ENCODE measurements around the gene ZNF888. TPM values are rescaled to one million over a fixed set of nuclear protein-coding genes. Genes with fewer than 3 reads are reported as not detected.
"Not testable (repeated sequence)": the region's sequence is repeated elsewhere in the genome, so short reads cannot be mapped to it uniquely, and the experiment has no call there.

Gene ZNF888
- total RNA-seq, 1 experiment from 2014 or later, result 5.2 TPM

GRCh38 chr19:52935434-52935833 lies 12.2 kb upstream of the ZNF888 start:
- DNase-seq, result peak; percentile 84
- H3K9ac ChIP-seq (ENCODE audit: low read length), result no peak overlapping the region
- no peaks in the 10 kb centered on the region for H4K20me1 ChIP-seq (ENCODE audit: low read length)
- H3K9me2 ChIP-seq (replicated peaks; ENCODE audit: low read length), result no peaks in the 10 kb centered on the region
- no TSS peak for BruUV-seq (replicated peaks)
- peaks cover 55% of the 10 kb centered on the region for H3K79me2 ChIP-seq (ENCODE audit: low read length)
- no peak overlapping the region for H3K4me3 ChIP-seq (ENCODE audit: low read length)
- no peaks in the 10 kb centered on the region for H3K9me3 ChIP-seq (ENCODE audit: low read length)
- ChIA-PET POLR2A (ENCODE audit: unreplicated experiment) (no interaction called here), CTCF (no interaction called here)
- peaks cover 12% of the 10 kb centered on the region; the same call in 1 of the 2 replicates for H3K36me3 ChIP-seq (ENCODE audit: low read depth, low read length)
- peak overlapping the region; percentile 52 for H3K27ac ChIP-seq (ENCODE audit: low read length)
- intact Hi-C loops (cut with micrococcal nuclease), result no loop called here
- peaks cover 29% of the 10 kb centered on the region for H3K4me1 ChIP-seq (ENCODE audit: insufficient read depth, low read length)
- no peaks in the 10 kb centered on the region for H3F3A ChIP-seq (ENCODE audit: low read length, unreplicated experiment)
- ATAC-seq, result peak; percentile 98
- H3K27me3 ChIP-seq (ENCODE audit: low read length), result no peaks in the 10 kb centered on the region
- 0 out of 2 replicates have a peak overlapping the region, but pooled peaks have one; percentile 3 for H3K4me2 ChIP-seq (ENCODE audit: low read length)
- no peak for TF ChIP-seq EZH2phosphoT487 (IDR thresholded peaks at IDR 0.05; ENCODE audit: borderline replicate concordance, low read length)
- TF ChIP-seq EZH2 (IDR thresholded peaks at IDR 0.05; ENCODE audit: low read length, unreplicated experiment), result no peak
- TF ChIP-seq CTCF (conservative IDR thresholded peaks at IDR 0.05; ENCODE audit: low read depth, low read length), result no peak
- no peak overlapping the region for H2AFZ ChIP-seq (ENCODE audit: low read length)

- POLR2A ChIA-PET (ENCODE audit: unreplicated experiment), result not testable (repeated sequence)
Measured at GRCh38 chr19:52924641-52925040, 1.4 kb upstream of the ZNF888 start.

GRCh38 chr19:52923778-52924593 lies 758 bp upstream of the ZNF888 start:
- ATAC-seq, result peak; percentile 54
- Histone ChIP-seq H2AFZ (ENCODE audit: low read length) (peak overlapping the region; percentile 77), H3K79me2 (ENCODE audit: low read length) (peaks cover 12% of the 10 kb centered on the region), H3K36me3 (ENCODE audit: low read depth, low read length) (peaks cover 17% of the 10 kb centered on the region), H3K9me2 (replicated peaks; ENCODE audit: low read length) (no peaks in the 10 kb centered on the region), H3F3A (ENCODE audit: low read length, unreplicated experiment) (no peaks in the 10 kb centered on the region), H3K9ac (ENCODE audit: low read length) (peak overlapping the region; percentile 23; the same call in 1 of the 2 replicates), H3K4me1 (ENCODE audit: insufficient read depth, low read length) (peaks cover 14% of the 10 kb centered on the region), H3K27ac (ENCODE audit: low read length) (peak overlapping the region; percentile 24; the same call in 1 of the 2 replicates), H3K4me2 (ENCODE audit: low read length) (peak overlapping the region; percentile 84), H3K4me3 (ENCODE audit: low read length) (peak overlapping the region; percentile 74), H3K27me3 (ENCODE audit: low read length) (no peaks in the 10 kb centered on the region), H3K9me3 (ENCODE audit: low read length) (no peaks in the 10 kb centered on the region), H4K20me1 (ENCODE audit: low read length) (no peaks in the 10 kb centered on the region)
- TF ChIP-seq EZH2phosphoT487 (IDR thresholded peaks at IDR 0.05; ENCODE audit: borderline replicate concordance, low read length), result no peak
- no peak for TF ChIP-seq EZH2 (IDR thresholded peaks at IDR 0.05; ENCODE audit: low read length, unreplicated experiment)
- no peak for TF ChIP-seq CTCF (conservative IDR thresholded peaks at IDR 0.05; ENCODE audit: low read depth, low read length)
- BruUV-seq (replicated peaks), result TSS peak; percentile 91
- POLR2A ChIA-PET (ENCODE audit: unreplicated experiment), result no interaction called here
- peak; percentile 59 for DNase-seq
- CTCF ChIA-PET, result no interaction called here
- intact Hi-C loops (cut with micrococcal nuclease), result loop anchor here (2.0 to 5.0 kb wide), 3 partner anchors 19 to 187 kb away; partner anchors contain the start of genes ZNF320 and ZNF611

More at GRCh38 chr19:52924641-52925040, 1.4 kb upstream of the ZNF888 start:
- Histone ChIP-seq H3K4me1 (ENCODE audit: insufficient read depth, low read length) (peaks cover 14% of the 10 kb centered on the region), H3K36me3 (ENCODE audit: low read depth, low read length) (peaks cover 18% of the 10 kb centered on the region), H3K79me2 (ENCODE audit: low read length) (peaks cover 12% of the 10 kb centered on the region), H3K4me2 (ENCODE audit: low read length) (peak overlapping the region; percentile 84)
- not testable (repeated sequence) for ATAC-seq; BruUV-seq (replicated peaks); H4K20me1 ChIP-seq (ENCODE audit: low read length); H3K27ac ChIP-seq (ENCODE audit: low read length); H3K27me3 ChIP-seq (ENCODE audit: low read length); DNase-seq; H3K9ac ChIP-seq (ENCODE audit: low read length); H3K9me2 ChIP-seq (replicated peaks; ENCODE audit: low read length); H3K9me3 ChIP-seq (ENCODE audit: low read length); H3F3A ChIP-seq (ENCODE audit: low read length, unreplicated experiment); H2AFZ ChIP-seq (ENCODE audit: low read length); H3K4me3 ChIP-seq (ENCODE audit: low read length)
- intact Hi-C loops (cut with micrococcal nuclease), result loop anchor here (5.0 kb wide), 1 partner anchor 187 kb away; the partner anchor contains the start of gene ZNF611
- CTCF ChIA-PET, result interaction anchor here (0.6 kb wide), 1 partner anchor 1244 kb away, joined by 3 read pairs; no protein-coding TSS in a partner anchor

Data from PC-3 (cell line).